ENCODE results near the gene STON1.

- TF ChIP-seq CTCF (IDR thresholded peaks at IDR 0.05; ENCODE audit: poor library complexity, severe bottlenecking): no peak
- no peak for TF ChIP-seq POLR2AphosphoS5 (IDR thresholded peaks at IDR 0.05)
- TF ChIP-seq EZH2 (IDR thresholded peaks at IDR 0.05; ENCODE audit: borderline replicate concordance, insufficient read depth, low read length, poor library complexity, severe bottlenecking): no peak
- TF ChIP-seq RAD21 (conservative IDR thresholded peaks at IDR 0.05): no peak
- no peak for TF ChIP-seq SMC3 (conservative IDR thresholded peaks at IDR 0.05; ENCODE audit: poor library complexity)
Measured at GRCh38 chr2:48569433-48569832, 39.5 kb downstream of the STON1 start.

Measured in neural cell (in vitro differentiated cells).